ENCODE measurements around the gene SLC39A5.
A peak's percentile ranks its signal among the peaks of the same experiment; 100 is the strongest.
"Not testable (repeated sequence)": the region's sequence is repeated elsewhere in the genome, so short reads cannot be mapped to it uniquely, and the experiment has no call there.

The SLC39A5 gene, protein sequence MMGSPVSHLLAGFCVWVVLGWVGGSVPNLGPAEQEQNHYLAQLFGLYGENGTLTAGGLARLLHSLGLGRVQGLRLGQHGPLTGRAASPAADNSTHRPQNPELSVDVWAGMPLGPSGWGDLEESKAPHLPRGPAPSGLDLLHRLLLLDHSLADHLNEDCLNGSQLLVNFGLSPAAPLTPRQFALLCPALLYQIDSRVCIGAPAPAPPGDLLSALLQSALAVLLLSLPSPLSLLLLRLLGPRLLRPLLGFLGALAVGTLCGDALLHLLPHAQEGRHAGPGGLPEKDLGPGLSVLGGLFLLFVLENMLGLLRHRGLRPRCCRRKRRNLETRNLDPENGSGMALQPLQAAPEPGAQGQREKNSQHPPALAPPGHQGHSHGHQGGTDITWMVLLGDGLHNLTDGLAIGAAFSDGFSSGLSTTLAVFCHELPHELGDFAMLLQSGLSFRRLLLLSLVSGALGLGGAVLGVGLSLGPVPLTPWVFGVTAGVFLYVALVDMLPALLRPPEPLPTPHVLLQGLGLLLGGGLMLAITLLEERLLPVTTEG

GRCh38 chr12:56229916-56230431 lies at the start of gene SLC39A5:
Gene SLC39A5 (plus strand): TSS chr12:56230051. CDS start chr12:56231275, 1,224 bp downstream.
- DNase-seq = no peak

- DNase-seq = no peak
Observed at GRCh38 chr12:56186957-56187356, 42.9 kb upstream of the SLC39A5 start.

GRCh38 chr12:56188131-56188777 lies 41.6 kb upstream of the SLC39A5 start:
- no peak for DNase-seq

DNA sequence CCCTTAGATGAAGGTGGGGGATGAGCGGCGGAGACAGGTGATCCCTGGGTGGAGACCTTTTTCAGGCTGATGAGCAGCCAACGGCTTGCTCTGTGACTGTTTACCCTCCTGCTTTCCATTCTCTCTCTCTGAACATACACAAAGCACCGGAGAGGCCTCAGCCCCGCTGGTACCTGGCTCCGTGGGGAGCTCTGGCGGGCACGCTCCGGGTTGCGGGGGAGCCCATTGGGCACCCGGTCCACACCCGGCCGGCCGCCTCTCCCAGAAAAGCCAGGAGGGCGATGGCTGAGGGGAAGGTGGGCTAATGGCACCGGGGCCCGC lies 41.1 kb upstream of the SLC39A5 start:
- peak; percentile 72 for DNase-seq

GRCh38 chr12:56189099-56189917 lies 40.5 kb upstream of the SLC39A5 start, which contains the start of gene SMARCC2:
Gene SMARCC2 (minus strand): TSS chr12:56189483. CDS start chr12:56189461, 22 bp downstream.
- peak; percentile 94 for DNase-seq

- DNase-seq = peak; percentile 92
Observed at GRCh38 chr12:56189918-56190694, 39.7 kb upstream of the SLC39A5 start.

GRCh38 chr12:56190695-56191155 lies 39.1 kb upstream of the SLC39A5 start:
- DNase-seq = no peak

DNA sequence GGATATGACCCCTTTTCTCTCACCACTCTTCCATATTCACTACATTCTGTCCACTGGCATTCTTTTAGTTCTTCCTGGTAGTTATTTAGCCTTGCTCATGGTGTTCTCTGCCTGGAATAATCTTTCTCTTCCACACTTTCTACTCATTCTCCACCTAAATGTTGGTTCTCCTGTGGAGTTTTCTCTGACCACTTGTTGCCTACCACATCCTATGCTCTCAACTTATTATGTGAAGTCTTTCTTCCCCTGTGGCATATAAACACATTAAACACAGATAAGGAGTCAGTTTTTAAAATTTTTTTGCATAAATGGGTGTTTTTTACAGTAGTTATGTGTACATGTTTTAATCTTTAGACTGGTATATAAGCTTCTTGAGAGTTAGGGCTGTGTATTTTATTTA lies 37.3 kb upstream of the SLC39A5 start:
- DNase-seq = no peak

DNA sequence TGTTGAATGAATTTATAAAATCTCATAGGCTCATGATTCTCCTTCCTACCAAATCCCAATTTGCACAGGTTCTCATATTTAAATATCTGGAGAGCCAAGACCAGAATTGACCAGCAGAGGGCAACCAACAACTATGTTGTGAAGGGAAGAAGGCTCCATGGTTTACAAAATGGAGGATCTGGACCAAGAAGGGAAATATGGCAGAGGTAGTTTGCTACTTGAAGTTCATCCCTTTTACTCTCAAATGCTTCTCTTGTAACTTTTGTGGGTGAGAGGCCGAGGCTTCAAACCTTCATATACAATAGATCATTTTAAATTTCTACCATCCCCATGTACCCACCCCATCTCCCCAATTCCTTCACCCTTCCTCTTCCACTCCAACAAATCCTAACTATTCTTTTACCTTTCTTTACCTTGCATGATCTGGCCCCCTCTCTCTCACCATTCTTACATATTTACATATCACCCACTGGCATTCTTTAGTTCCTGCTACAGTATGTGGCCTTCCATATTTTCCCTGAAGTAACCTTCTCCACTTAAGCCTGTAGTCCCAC lies 36.7 kb upstream of the SLC39A5 start:
- peak; percentile 83 for DNase-seq

DNA sequence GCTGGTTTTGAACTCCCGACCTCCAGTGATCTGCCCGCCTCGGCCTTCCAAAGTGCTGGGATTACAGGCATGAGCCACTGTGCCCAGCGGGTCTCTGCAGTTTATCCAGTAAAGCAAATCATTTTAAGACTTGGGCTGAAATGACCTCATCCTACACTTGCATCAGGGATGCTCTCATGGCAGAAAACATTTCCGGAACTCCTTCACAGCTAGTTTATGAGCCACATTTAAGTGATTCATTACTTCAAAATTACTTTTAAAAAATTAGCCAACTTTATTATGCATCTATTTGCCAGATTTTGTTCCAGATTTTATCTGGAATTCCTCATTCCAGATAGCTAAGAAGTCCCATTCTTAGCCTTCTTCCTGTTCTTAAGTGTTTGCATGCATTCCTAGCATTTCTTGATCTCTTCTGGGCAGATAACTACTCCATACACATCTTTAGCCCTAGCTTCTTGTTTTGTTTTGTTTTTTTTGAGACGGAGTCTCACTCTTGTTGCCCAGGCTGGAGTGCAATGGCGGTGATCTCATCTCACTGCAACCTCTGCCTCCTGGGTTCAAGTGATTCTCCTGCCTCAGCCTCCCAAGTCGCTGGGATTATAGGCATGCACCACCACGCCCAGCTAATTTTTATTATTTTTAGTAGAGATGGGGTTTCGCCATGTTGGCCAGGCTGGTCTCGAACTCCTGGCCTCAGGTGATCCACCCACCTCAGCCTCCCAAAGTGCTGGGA lies 32.9 kb upstream of the SLC39A5 start:
- DNase-seq = not testable (repeated sequence)

DNA sequence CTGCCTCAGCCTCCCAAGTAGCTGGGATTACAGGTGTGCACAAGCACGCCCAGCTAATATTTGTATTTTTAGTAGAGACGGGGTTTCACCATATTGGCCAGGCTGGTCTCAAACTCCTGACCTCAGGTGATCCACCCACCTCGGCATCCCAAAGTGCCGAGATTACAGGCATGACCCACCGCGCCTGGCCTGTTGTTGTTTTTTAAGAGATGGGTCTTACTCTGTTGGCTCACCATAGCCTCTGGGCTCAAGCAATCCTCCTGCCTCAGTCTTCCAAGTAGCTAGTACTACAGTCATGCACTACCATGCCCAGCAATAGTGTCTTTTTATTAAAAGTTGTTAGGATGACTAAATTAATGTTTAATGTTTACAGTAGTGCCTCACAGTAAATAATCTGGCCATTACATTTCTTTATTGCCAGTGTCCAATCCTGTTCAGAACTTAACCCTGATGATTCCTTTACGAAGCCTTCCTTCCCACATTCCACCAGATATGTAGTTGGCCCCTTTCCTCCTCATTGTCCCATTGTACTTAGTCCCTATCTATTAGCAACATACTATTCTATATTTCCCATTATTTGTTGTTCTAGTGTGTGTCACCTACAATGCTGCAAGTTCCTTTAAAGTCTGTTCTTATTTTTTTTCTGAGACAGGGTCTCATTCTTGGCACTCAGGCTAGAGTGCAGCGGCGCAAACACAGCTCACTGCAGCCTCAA lies 31.8 kb upstream of the SLC39A5 start:
- no peak for DNase-seq

DNA sequence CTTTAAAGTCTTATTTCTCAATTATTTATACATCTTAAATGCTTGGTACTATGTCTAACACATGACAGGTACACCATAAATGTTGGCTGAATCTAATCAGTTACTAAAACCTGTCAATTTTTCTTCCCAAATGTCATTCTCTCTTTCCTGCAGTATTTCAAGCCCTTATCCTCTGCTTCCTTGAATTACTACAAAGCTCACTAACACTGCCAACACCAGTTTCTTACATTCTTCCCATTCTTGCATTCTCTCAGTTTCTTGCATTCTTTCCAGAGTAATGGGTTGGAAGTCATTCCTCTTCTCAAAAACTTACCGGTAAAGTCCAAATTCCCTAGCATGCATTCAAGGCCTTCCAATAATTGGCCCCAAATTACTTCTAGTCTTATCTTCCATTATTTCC lies 31.0 kb upstream of the SLC39A5 start:
- DNase-seq = no peak

DNA sequence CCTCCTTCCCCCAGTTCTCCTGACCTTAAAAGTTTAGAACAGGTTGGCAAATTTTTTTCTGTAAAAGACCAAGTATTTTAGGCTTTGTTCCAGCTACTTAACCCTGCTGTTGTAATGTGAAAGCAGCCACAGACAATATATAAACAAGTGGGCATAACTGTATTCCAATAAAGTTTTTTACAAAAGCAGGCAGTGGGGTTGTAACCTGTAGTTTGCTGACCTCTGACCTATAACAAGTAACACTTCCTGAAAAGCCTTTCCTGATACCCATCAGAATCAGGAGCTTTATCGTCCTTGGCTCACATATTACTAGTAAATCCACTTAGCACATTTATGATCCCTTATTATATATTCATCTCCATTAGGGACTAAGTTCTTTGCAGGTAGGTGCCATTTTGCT lies 27.5 kb upstream of the SLC39A5 start:
- DNase-seq = no peak

- no peak for DNase-seq
Observed at GRCh38 chr12:56202838-56203237, 27.0 kb upstream of the SLC39A5 start.

GRCh38 chr12:56204275-56204674 lies 25.6 kb upstream of the SLC39A5 start:
- no peak for DNase-seq

GRCh38 chr12:56205445-56205844 lies 24.4 kb upstream of the SLC39A5 start:
- no peak for DNase-seq

- DNase-seq = peak; percentile 75
Observed at GRCh38 chr12:56206452-56207166, 23.2 kb upstream of the SLC39A5 start.

GRCh38 chr12:56208006-56208405 lies 21.8 kb upstream of the SLC39A5 start:
- DNase-seq = no peak

DNA sequence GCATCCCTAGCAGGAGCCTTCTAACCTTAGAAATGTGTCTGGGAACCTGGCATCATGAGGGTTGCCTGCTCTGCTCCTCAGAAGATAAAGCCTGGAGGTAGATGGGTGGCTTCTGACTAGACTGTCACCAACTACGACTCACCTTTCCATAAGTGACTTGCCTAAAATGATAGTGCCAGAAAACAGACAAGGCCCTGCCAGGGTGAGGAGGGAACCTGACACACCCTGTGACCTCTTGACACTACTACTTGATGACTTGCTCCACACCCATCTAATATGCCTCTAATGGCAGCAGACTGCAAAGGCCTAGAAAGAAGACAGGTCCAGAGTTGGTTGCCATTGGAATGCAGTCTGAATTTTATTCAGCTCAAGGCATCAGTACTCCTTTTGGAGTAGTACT lies 17.5 kb upstream of the SLC39A5 start:
- DNase-seq = no peak

GRCh38 chr12:56213878-56214277 lies 16.0 kb upstream of the SLC39A5 start:
- DNase-seq = no peak
